Fibroblast of lung (primary cell): ENCODE measurements around the gene UBAC1.

Source experiments
- CTCF ChIP-seq, 2 donors: IDR thresholded peaks in 1 of 2; conservative IDR thresholded peaks in 1 of 2; 1 replicate in 1 of 2; 2 replicates in 1 of 2; pipeline ENCODE4 v1.5.1; 2011 to 2012; ENCODE audit warnings: low read length in 2 of 2, control low read depth in 1 of 2, inconsistent platforms in 1 of 2, low read depth in 1 of 2, mild to moderate bottlenecking in 1 of 2
- EZH2 ChIP-seq: IDR thresholded peaks from 2 replicates; pipeline ENCODE4 v1.5.1; 2012; ENCODE audit warnings: low read length, control low read depth, mild to moderate bottlenecking; ENCODE audit errors: missing control alignments

- TF ChIP-seq CTCF (conservative IDR thresholded peaks at IDR 0.05 in 1 of 2, IDR thresholded peaks at IDR 0.05 in 1 of 2; ENCODE audit: low read depth in 1 of 2, low read length in 2 of 2) (no peak), EZH2 (no peak)
These were observed 46.2 kb upstream of the UBAC1 start for GRCh38 chr9:136007276-136007933.
